HG02759 (cell line): Measurements from ENCODE around the gene ELL2.

ENCODE experiments used
- ATAC-seq: cut with Tn5 transposase; IDR thresholded peaks from one replicate; pipeline ENCODE4 v1.9.1; 2021; ENCODE audit warnings: mild to moderate bottlenecking, moderate library complexity; ENCODE audit not compliant: unreplicated experiment

Gene ELL2

GRCh38 chr5:95961617-95962474, at the start of gene ELL2:
Gene ELL2, minus strand, starts transcription at chr5:95961851. Its CDS starts 130 bp downstream, at chr5:95961721.
- ATAC-seq: peak; percentile 86

DNA sequence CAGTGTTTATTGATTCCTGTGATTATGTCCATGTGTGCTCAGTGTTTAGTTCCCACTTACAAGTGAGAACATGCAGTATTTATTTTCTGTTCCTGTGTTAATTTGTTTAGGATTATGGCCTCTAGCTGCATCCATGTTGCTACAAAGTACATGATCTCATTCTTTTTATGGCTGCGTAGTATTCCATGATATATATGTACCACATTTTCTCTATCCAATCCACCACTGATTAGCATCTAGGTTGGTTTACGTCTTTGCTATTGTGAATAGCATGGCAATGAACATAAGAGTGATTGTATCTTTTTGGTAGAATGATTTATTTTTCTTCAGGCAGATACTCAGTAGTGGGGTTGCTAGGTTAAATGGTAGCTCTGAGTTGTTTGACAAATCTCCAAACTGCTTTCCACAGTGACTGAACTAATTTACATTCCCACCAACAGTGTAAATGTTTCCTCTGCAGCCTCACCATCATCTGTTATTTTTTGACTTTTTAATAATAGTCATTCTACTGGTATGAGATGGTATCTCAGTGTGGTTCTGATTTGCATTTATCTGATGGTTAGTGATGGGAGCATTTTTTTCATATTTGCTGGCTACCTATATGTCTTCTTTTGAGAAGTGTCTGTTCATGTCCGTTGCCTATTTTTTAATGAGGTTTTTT, 47.5 kb upstream of the ELL2 start:
- ATAC-seq: no peak

DNA sequence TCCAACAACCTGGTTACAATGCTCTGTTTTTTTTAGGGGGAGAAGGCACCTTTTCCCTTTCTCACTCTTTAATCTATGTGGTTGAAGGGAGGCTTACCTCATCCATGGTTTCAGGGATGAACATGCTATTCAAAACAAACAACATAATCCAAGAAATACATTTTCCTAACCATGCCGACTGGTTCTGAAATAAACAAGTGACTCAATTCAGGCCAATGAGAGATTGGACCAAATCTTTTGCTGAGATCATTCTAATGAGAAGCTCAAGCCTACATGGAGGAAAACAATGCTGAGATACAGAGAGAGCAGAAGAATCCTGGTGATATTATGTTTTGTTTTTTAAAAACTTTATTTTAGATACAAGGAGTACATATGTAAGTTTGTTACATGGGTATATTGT, 46.8 kb upstream of the ELL2 start:
- ATAC-seq: no peak

DNA sequence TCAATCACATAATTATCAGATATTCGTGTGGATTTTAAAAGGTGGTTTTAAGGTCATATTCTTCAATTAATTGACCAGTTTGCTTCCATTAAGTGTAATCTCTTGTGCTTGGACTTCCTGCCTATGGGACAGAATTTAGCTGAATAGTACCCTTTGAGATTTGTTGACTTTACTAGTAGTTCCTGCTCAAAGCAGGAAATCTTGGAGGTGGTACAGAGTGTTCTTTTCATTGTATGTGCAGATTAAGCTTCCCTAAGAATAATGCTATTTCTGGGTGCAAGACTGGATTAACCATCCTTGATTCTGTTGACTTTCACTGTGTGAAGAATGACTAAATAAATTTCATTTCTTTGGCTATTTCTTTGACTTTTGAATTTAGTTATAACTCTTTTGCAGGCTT, 45.4 kb upstream of the ELL2 start:
- no peak for ATAC-seq

DNA sequence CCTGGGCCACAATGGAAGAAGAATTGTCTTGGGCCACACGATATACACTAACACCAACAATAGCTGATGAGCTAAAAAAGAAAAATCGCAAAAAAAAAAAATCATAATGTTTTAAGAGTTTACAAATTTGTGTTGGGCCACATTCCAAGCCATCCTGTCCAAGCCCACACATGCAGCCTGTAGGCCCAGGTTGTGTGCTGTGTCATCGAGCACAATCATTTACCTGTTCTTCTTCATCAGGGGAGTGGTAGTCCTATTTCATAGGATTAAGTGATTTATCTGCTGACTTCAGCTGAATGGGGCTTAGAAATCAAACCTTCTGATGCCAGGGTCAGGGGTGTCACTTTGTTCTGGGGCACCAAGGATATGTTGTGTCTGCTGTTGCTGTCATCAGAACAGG, 44.6 kb upstream of the ELL2 start:
- no peak for ATAC-seq

DNA sequence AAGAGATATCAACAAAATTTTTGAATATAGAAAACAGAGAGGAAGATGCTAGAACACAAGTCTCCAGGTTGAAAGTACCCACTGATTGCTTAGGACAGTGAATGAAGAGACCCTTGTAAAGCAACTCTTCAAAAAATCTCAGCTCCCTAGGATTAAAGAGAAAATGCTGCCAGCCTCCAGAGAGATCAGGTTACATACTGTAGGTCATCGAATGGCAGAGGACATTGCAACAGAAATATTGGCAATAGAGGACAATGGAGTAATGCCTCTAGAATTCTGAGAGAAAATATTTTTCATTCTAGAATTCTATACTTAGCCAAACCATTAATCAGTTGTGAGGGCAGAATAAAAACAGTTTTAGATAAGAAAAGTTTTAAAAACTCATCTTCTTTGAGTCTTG, 43.1 kb upstream of the ELL2 start:
- no peak for ATAC-seq

DNA sequence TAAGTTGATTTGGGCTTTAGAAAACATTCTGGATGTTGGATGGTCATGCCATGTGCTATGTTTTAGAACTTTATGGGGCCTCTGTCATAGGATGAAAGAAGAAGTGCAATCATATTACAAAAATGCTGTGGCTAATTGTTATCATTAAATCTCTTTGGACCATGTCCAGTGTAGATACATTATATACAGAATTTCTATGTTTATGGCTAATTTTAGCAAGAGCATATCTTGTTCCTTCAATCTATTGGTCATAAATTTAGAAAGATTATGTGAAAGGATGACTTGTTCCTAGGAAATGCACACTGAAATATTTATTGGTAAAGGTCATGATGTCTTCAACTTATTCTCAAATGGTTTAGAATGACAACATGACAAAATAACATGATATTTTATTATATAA, 42.4 kb upstream of the ELL2 start:
- no peak for ATAC-seq

DNA sequence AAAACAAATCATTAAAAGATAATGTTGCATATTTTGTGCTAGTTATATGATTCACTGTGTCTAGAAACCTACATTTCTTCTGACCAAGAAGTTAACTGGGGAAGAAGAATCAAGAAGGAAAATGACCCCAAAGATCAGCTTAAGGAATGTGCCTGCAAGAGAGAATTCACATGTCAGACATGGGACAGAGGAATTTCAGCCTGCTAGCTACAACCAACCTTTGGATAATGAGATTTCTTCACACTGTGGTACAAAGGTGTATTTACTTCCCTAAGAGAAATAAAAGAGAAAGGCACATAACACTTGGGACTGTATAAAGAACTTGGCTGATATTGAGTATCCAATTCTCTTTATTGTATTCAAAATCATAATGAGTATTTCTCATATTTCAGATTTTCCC, 39.6 kb upstream of the ELL2 start:
- no peak for ATAC-seq

- ATAC-seq: no peak
These were observed 38.7 kb upstream of the ELL2 start for GRCh38 chr5:96000308-96000707.

DNA sequence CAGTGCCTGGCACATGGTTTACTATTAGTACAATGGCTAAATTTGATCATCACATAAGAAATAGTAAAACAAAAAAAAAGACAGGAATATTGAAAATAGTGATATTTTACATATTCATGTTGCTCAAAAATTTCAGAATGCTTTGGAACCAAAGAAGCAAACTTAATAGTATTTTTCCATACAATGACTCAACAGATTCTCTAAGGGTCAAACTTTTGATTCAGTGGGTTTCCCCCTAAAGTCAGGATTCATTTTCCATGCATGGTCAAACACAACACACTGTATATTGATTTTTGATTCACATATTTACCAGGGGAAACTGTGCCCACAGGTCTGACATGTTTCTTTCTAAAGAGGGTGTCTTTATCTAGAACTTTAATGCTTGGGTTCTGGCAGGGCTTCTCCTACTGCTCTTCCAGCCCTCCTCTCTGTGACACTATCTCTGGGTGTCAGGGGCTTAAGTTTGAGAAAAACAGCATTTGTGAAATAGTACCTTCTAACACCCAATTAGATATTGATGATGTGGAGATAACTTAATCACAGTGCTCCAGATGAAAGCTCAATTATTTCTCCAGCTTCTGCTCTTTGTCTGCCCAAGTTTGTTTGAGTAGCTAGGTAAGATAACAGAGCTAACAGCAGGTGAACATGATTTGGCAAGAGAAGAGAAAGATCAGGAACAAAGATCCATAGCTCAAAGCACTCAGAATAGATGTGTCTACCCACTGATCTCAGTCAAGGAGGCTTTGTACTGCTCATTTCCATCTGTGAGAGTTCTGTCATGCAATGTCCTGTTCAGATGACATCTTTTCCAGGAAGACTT, 35.5 kb upstream of the ELL2 start:
- ATAC-seq: no peak

GRCh38 chr5:95995962-95996489, 34.4 kb upstream of the ELL2 start:
- no peak for ATAC-seq

- no peak for ATAC-seq
These were observed 32.1 kb upstream of the ELL2 start for GRCh38 chr5:95993776-95994175.

DNA sequence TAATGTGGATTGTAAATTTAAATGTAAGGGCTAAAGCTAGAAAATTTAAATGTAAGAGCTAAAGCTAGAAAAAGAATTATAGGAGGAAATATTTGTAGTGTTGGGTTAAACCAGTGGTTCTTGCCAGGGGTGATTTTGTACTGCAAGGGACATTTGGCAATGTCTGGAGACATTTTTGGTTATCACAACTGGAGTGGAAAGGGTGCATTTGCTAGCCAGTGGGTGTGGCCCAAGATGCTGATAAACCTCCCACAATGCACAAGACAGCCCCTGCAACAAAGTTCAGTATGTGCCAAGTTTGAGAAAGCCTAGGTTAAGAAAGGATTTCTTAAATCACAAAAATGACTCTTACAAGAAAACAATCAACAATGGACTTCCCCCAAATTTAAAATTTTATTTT, 31.6 kb upstream of the ELL2 start:
- ATAC-seq: no peak

DNA sequence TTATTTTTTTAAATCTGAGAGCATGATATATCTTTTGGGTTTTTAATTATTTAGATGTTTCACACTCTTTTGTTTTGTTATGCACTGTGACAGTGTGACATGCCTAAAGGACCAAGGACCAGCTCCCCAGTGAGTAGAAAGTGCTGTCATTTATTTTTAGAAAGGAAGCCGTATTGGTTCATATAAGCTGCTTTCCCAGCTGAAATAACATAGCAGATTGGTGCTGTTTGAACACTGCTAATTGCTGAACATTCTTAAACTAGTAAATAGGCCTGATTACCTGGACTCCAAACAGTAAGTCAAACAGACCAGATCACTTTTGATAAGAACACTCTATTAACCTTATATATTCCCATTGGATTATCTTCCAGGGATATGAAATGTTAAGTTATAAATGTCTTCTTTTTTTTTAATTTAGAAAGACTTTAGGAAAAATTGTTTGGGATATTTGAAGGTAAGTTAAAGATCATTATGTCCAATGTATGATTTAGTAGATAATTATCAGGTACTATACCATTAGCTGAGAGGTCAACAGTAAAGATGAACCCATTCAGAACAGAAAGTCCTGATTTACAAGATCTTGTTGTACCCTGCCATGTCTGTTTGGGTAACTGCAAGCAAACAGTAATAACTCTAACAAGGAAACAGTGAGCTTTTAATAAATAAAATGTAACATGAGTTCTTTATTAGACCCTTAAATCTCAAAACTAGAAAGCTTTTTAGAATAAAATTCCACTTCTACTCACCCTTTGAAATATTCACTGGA, 27.8 kb upstream of the ELL2 start:
- no peak for ATAC-seq

- ATAC-seq: no peak
These were observed 27.2 kb upstream of the ELL2 start for GRCh38 chr5:95988877-95989276.

DNA sequence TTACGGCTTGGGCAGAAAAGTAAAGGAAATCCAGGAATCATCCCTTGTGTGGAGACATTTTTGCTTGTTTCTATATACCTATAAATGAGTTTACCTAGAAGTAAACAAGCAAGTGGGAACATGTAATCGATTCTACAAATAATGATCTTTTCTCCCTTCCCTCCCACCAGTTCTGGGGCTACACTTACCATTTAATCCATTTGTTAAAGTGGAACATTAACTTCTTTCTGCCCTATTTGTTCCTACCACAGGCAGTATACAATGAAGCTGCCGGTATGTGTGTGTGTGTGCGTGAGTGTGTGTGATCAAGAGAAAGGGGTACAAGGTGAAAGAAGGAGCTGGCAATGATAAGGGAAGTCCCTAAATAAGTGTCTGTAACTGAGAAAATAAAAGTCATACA, 26.4 kb upstream of the ELL2 start:
- ATAC-seq: no peak

GRCh38 chr5:95986937-95987520, 25.4 kb upstream of the ELL2 start:
- no peak for ATAC-seq

GRCh38 chr5:95986001-95986400, 24.4 kb upstream of the ELL2 start:
- ATAC-seq: no peak

DNA sequence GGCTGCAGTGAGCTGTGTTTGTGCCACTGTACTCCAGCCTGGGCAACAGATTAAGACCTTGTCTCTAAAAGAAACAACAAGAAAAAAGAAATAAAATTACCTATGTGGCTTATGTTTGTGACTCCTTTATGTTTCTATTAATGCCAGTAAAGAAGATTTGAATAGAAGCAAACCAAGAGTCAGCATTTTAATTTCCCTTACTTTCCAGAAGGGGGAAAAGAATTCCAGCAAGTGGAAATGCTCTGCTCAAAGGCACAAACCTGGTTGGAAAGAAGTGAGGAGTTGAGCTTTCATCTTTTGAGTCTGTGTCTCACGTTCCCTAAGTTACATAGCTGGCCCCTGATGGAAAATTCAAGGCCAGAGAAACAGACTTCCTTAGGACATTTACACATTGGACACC, 23.6 kb upstream of the ELL2 start:
- no peak for ATAC-seq

- ATAC-seq: no peak
These were observed 22.8 kb upstream of the ELL2 start for GRCh38 chr5:95984287-95984938.
